Ramos (cell line): ENCODE data around the gene MEX3C.

Source experiments
- in situ Hi-C: fragments of 300-500 bp; cut with MboI; formaldehyde crosslinking; loops from one replicate; pipeline ENCODE4 v1.14.3; 2022; ENCODE audit warnings: low sequenced_read_pairs; ENCODE audit not compliant: unreplicated experiment

The MEX3C gene

GRCh38 chr18:51197661-51198424, at the start of gene MEX3C:
TSS of gene MEX3C (minus strand) at chr18:51197681. CDS start at chr18:51197320, 361 bp downstream.
- in situ Hi-C loops, result loop anchor here (25.0 kb wide), 1 partner anchor 886 kb away; no protein-coding TSS in a partner anchor

GRCh38 chr18:51241226-51241625, 43.7 kb upstream of the MEX3C start:
- in situ Hi-C loops, result no loop called here

- in situ Hi-C loops, result no loop called here
Measured at GRCh38 chr18:51236225-51236624, 38.7 kb upstream of the MEX3C start.

- in situ Hi-C loops, result no loop called here
Measured at GRCh38 chr18:51235009-51235789, 37.7 kb upstream of the MEX3C start.

GRCh38 chr18:51234117-51235008, 36.9 kb upstream of the MEX3C start:
- in situ Hi-C loops, result no loop called here

- in situ Hi-C loops, result no loop called here
Measured at GRCh38 chr18:51229328-51229727, 31.8 kb upstream of the MEX3C start.

- in situ Hi-C loops, result no loop called here
Measured at GRCh38 chr18:51227660-51228059, 30.2 kb upstream of the MEX3C start.

GRCh38 chr18:51226587-51227350, 29.3 kb upstream of the MEX3C start:
- in situ Hi-C loops, result no loop called here

GRCh38 chr18:51226068-51226467, 28.6 kb upstream of the MEX3C start:
- in situ Hi-C loops, result no loop called here

GRCh38 chr18:51212606-51213005, 15.1 kb upstream of the MEX3C start:
- in situ Hi-C loops, result loop anchor here (25.0 kb wide), 1 partner anchor 100 kb away; no protein-coding TSS in a partner anchor

GRCh38 chr18:51211552-51211951, 14.1 kb upstream of the MEX3C start:
- in situ Hi-C loops, result loop anchor here (25.0 kb wide), 1 partner anchor 99 kb away; no protein-coding TSS in a partner anchor

- in situ Hi-C loops, result loop anchor here (25.0 kb wide), 1 partner anchor 885 kb away; no protein-coding TSS in a partner anchor
Measured at GRCh38 chr18:51196811-51197660, 445 bp downstream of the MEX3C start.

GRCh38 chr18:51196118-51196810, 1.2 kb downstream of the MEX3C start:
- in situ Hi-C loops, result loop anchor here (25.0 kb wide), 1 partner anchor 884 kb away; no protein-coding TSS in a partner anchor

GRCh38 chr18:51195451-51196117, 1.9 kb downstream of the MEX3C start:
- in situ Hi-C loops, result loop anchor here (25.0 kb wide), 1 partner anchor 883 kb away; no protein-coding TSS in a partner anchor

- in situ Hi-C loops, result loop anchor here (25.0 kb wide), 1 partner anchor 883 kb away; no protein-coding TSS in a partner anchor
Measured at GRCh38 chr18:51195086-51195450, 2.4 kb downstream of the MEX3C start.

- in situ Hi-C loops, result loop anchor here (25.0 kb wide), 1 partner anchor 882 kb away; no protein-coding TSS in a partner anchor
Measured at GRCh38 chr18:51194604-51195003, 2.9 kb downstream of the MEX3C start.

GRCh38 chr18:51193621-51194287, 3.7 kb downstream of the MEX3C start:
- in situ Hi-C loops, result loop anchor here (25.0 kb wide), 1 partner anchor 881 kb away; no protein-coding TSS in a partner anchor
